Measurements from ENCODE around the gene BACH2.
"Not testable (repeated sequence)": the region's sequence is repeated elsewhere in the genome, so short reads cannot be mapped to it uniquely, and the experiment has no call there.

Gene BACH2

DNA sequence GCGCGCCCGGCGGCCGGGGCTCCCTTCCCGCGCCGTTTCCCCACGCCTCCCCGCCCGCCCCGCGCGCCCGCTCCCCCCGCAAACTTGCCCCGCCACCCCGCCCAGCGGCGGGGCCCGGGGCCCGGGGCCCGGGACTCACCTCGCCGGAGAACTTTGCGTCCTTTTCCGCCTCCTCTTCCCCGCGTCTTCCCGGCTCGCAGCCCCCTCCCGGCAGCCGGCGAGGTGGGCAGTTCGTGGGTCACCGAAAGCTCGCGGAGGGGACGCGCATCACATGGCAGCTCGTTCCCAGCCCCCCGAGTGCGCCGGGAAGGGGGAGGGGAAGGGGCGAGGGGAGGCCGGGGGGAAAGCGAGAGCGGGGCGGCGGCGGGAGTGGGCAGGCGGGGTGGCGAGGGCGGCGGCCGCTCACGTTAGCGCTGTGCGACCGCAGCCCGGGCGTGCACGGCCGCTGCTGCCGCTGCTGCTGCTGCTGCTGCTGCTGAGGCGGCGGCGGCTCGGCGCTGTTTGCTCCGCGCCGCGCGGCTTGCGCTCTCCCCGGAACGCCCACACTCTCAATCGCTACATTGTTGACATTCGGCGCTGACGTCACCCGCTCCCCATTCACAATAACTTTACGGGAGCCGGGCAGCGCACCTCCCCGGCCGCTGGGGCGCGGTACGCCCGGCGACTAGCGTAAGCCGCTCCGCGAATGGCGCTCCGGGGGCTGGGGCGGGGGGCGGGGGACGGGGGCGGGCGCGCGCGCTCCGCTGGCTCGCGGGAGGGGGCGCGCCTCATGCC is at the start of gene BACH2:
Gene BACH2 (minus strand): TSS at position 503 of the 774 bp plus-strand sequence. CDS start 287,999 bp downstream, outside the sequence.
- DNase-seq (ENCODE audit: low read depth): peak; percentile 88
- TF ChIP-seq, protein P1, sequence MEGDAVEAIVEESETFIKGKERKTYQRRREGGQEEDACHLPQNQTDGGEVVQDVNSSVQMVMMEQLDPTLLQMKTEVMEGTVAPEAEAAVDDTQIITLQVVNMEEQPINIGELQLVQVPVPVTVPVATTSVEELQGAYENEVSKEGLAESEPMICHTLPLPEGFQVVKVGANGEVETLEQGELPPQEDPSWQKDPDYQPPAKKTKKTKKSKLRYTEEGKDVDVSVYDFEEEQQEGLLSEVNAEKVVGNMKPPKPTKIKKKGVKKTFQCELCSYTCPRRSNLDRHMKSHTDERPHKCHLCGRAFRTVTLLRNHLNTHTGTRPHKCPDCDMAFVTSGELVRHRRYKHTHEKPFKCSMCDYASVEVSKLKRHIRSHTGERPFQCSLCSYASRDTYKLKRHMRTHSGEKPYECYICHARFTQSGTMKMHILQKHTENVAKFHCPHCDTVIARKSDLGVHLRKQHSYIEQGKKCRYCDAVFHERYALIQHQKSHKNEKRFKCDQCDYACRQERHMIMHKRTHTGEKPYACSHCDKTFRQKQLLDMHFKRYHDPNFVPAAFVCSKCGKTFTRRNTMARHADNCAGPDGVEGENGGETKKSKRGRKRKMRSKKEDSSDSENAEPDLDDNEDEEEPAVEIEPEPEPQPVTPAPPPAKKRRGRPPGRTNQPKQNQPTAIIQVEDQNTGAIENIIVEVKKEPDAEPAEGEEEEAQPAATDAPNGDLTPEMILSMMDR (conservative IDR thresholded peaks at IDR 0.05; ENCODE audit: control insufficient read depth, insufficient read depth, low read depth, low read length): no peak
- H3K4me3 ChIP-seq (ENCODE audit: control insufficient read depth, low read depth, low read length): peak within 1 kb of the TSS; percentile 50

GRCh38 chr6:90343576-90343975 is 46.9 kb upstream of the BACH2 start:
- DNase-seq (ENCODE audit: low read depth): peak; percentile 69
- no peak overlapping the region for H3K4me3 ChIP-seq (ENCODE audit: control insufficient read depth, low read depth, low read length)
- TF ChIP-seq, protein P1 (conservative IDR thresholded peaks at IDR 0.05; ENCODE audit: control insufficient read depth, insufficient read depth, low read depth, low read length): peak; percentile 34

DNA sequence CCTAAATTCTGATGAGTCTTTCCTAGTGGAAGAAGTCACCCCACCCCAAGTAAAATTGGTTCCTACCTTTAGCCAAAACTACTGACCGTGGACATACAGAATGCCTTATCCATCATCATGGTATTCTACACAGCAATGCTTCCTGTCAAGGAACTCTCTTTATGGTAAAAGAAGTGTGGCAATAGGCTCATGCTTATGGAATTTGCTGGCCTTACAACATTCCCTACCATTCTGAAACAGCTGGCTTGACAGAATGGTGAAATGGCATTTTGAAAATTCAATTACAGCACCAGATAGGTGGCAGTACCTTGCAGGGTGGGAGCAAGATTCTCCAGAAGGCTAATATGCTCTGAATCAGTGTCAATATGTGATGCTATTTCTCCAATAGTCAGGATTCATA is 41.8 kb upstream of the BACH2 start:
- DNase-seq (ENCODE audit: low read depth): peak; percentile 25
- H3K4me3 ChIP-seq (ENCODE audit: control insufficient read depth, low read depth, low read length): no peak overlapping the region
- TF ChIP-seq, protein P1 (conservative IDR thresholded peaks at IDR 0.05; ENCODE audit: control insufficient read depth, insufficient read depth, low read depth, low read length): no peak

DNA sequence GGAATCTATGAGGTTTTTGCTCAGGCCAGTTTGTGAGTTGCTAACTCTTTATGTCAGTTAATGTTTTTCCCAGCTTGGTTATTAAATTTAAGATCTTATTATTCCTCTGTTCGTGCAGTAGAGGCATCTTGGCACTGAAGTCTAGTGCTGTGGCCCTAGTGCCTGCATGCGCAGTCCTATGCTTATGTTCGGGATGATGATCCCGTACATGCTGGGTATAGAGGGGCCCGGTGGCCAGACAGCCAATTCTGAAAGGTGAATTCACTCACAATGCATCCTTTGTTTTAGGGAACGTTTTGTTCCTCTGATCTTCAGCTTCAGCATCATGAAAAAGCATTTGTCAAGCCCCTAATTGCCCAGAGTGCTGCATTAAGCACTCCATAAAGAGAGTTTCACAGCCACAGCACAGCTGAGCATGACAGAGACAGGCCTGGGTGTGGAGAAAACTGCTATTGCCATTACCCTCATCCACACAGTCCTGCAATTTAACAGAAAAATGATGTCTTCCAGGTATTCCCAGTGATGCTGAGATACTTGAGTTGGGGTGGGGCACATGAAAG is 39.8 kb upstream of the BACH2 start:
- H3K4me3 ChIP-seq (ENCODE audit: control insufficient read depth, low read depth, low read length): no peak overlapping the region
- TF ChIP-seq, protein P1 (conservative IDR thresholded peaks at IDR 0.05; ENCODE audit: control insufficient read depth, insufficient read depth, low read depth, low read length): no peak
- DNase-seq (ENCODE audit: low read depth): no peak

GRCh38 chr6:90333928-90334327 is 37.3 kb upstream of the BACH2 start:
- TF ChIP-seq, protein P1 (conservative IDR thresholded peaks at IDR 0.05; ENCODE audit: control insufficient read depth, insufficient read depth, low read depth, low read length): no peak
- no peak for DNase-seq (ENCODE audit: low read depth)
- H3K4me3 ChIP-seq (ENCODE audit: control insufficient read depth, low read depth, low read length): no peak overlapping the region

DNA sequence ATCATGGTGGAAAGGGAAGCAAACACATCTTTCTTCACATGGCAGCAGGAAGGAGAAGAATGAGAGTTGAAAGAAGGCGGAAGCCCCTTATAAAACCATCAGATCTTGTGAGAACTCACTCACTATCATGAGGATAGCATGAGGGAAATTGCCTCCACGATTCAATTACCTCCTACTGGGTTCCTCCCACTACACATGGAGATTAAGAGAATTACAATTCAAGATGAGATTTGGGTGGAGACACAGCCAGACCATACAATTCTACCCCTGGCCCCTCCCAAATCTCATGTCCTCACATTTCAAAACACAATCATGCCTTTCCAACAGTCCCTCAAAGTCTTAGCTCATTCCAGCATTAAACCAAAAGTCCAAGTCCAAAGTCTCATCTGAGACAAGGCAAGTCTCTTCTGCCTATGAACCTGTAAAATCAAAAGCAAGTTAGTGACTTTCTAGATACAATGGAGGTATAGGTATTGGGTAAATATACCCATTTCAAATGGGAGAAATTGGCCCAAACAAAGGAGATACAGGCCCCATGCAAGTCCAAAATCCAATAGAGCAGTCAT is 36.4 kb upstream of the BACH2 start:
- not testable (repeated sequence) for DNase-seq (ENCODE audit: low read depth); H3K4me3 ChIP-seq (ENCODE audit: control insufficient read depth, low read depth, low read length)

DNA sequence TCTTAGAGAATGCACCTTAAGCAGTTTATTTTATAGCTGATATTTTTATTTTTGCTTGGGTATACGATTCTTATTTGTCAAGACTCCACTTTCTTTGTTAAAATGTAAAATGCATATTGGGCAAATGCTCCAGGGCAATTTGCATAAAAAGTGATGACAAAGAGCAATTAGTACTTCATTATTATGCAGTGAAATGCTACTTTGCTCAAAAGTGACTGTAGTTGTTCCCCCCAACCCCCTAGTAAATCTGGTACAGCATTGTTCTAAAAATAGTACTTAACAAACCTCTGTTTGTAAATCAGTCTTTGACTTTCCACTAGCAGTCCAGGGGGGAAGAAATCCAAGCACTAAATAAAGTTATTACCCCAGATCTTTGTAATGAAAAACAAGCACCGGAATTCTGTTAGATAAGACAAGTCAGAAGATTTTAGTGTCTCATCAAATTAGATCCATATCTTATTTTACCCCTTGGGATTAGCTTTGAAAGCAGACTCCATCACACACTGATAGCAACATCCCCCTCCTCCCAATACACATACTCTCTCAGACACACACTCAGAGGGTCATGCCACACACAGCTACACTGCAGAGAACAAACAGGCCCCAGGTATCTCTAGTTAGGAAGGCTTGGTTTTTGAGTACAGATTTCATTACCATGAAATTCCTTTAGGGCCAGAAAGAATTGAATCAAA is 32.9 kb upstream of the BACH2 start:
- no peak overlapping the region for H3K4me3 ChIP-seq (ENCODE audit: control insufficient read depth, low read depth, low read length)
- DNase-seq (ENCODE audit: low read depth): no peak
- TF ChIP-seq, protein P1 (conservative IDR thresholded peaks at IDR 0.05; ENCODE audit: control insufficient read depth, insufficient read depth, low read depth, low read length): no peak
